WTC11 (cell line): ENCODE results near the gene CNTFR. TPM values are rescaled to one million over a fixed set of nuclear protein-coding genes. Genes with fewer than 3 reads are reported as not detected.

ENCODE experiments used
- ATAC-seq: fragments of 200-7000 bp; cut with Tn5 transposase; 2 replicates; pipeline ENCODE4 v1.10.0; 2021; ENCODE audit warnings: mild to moderate bottlenecking, moderate library complexity
- CTCF ChIA-PET: fragments of 300-600 bp; sonication (Branson Sonifier 250); formaldehyde crosslinking; loops from one replicate; lab custom pipeline; 2021; ENCODE audit warnings: antibody characterized with exemption; lab: Charles Lee
- POLR2A ChIA-PET: fragments of 350-600 bp; sonication (Branson Sonifier 250); formaldehyde crosslinking; loops from one replicate; lab custom pipeline; 2021; ENCODE audit warnings: antibody characterized with exemption; lab: Charles Lee
- DNase-seq: peaks from one replicate; pipeline ENCODE4 v3.0.0; 2021; ENCODE audit warnings: low spot score
- H3K27ac Mint-ChIP-seq: 2 replicates; pipeline ENCODE4 v1.8.0; 2021; ENCODE audit warnings: mixed read lengths
- H3K27me3 Mint-ChIP-seq: 2 replicates; pipeline ENCODE4 v1.8.0; 2021; ENCODE audit warnings: low read depth, mild to moderate bottlenecking, moderate library complexity, mixed read lengths
- H3K36me3 Mint-ChIP-seq: 2 replicates; pipeline ENCODE4 v1.8.0; 2021; ENCODE audit warnings: mixed read lengths
- H3K4me1 Mint-ChIP-seq: 2 replicates; pipeline ENCODE4 v1.8.0; 2022; ENCODE audit warnings: mixed read lengths
- H3K4me3 Mint-ChIP-seq: 2 replicates; pipeline ENCODE4 v1.8.0; 2021; ENCODE audit warnings: mild to moderate bottlenecking, moderate library complexity, mixed read lengths
- H3K9me3 Mint-ChIP-seq: 2 replicates; pipeline ENCODE4 v1.8.0; 2021; ENCODE audit warnings: mixed read lengths
- AFF4 ChIP-seq: sonication (generic); formaldehyde crosslinking; IDR thresholded peaks from 2 replicates; pipeline ENCODE4 v1.8.1; 2023; ENCODE audit warnings: mild to moderate bottlenecking, missing genetic modification reagents, borderline replicate concordance
- ARID4B ChIP-seq: sonication (generic); formaldehyde crosslinking; IDR thresholded peaks from 2 replicates; pipeline ENCODE4 v1.8.0; 2023; ENCODE audit warnings: missing genetic modification reagents, mild to moderate bottlenecking, borderline replicate concordance
- ATF3 ChIP-seq: sonication (generic); formaldehyde crosslinking; conservative IDR thresholded peaks from 2 replicates; pipeline ENCODE4 v1.8.1; 2022; ENCODE audit warnings: mild to moderate bottlenecking, missing genetic modification reagents
- ELF4 ChIP-seq: sonication (generic); formaldehyde crosslinking; IDR thresholded peaks from 2 replicates; pipeline ENCODE4 v1.8.1; 2022; ENCODE audit warnings: low read depth, mild to moderate bottlenecking, moderate library complexity, missing genetic modification reagents
- ESRRA ChIP-seq: sonication (generic); formaldehyde crosslinking; IDR thresholded peaks from 2 replicates; pipeline ENCODE4 v1.8.1; 2022; ENCODE audit warnings: mild to moderate bottlenecking, missing genetic modification reagents, borderline replicate concordance
- IRF2 ChIP-seq: sonication (generic); formaldehyde crosslinking; IDR thresholded peaks from 2 replicates; pipeline ENCODE4 v1.8.0; 2022; ENCODE audit warnings: low read depth, missing genetic modification reagents, borderline replicate concordance
- MLX ChIP-seq: sonication (generic); formaldehyde crosslinking; IDR thresholded peaks from 2 replicates; pipeline ENCODE4 v1.8.1; 2023; ENCODE audit warnings: mild to moderate bottlenecking, missing genetic modification reagents, moderate library complexity
- MYBL2 ChIP-seq: sonication (generic); formaldehyde crosslinking; IDR thresholded peaks from 2 replicates; pipeline ENCODE4 v1.8.1; 2023; ENCODE audit warnings: mild to moderate bottlenecking, moderate library complexity, missing genetic modification reagents
- NFATC4 ChIP-seq: fragments of 250-450 bp; sonication (Bioruptor Pico); IDR thresholded peaks from 2 replicates; pipeline ENCODE4 v1.9.0; 2021; ENCODE audit warnings: mild to moderate bottlenecking
- RORB ChIP-seq: fragments of 250-450 bp; sonication (Bioruptor Pico); IDR thresholded peaks from 2 replicates; pipeline ENCODE4 v1.9.0; 2021; ENCODE audit warnings: mild to moderate bottlenecking
- SMAD3 ChIP-seq: sonication (generic); formaldehyde crosslinking; IDR thresholded peaks from 2 replicates; pipeline ENCODE4 v1.8.0; 2022; ENCODE audit warnings: missing genetic modification reagents, mild to moderate bottlenecking, borderline replicate concordance
- ZNF281 ChIP-seq: sonication (generic); formaldehyde crosslinking; IDR thresholded peaks from 2 replicates; pipeline ENCODE4 v1.8.0; 2023; ENCODE audit warnings: mild to moderate bottlenecking, missing genetic modification reagents
- ZNF532 ChIP-seq: fragments of 250-450 bp; sonication (Bioruptor Pico); IDR thresholded peaks from 2 replicates; pipeline ENCODE4 v1.9.0; 2021; ENCODE audit warnings: mild to moderate bottlenecking, borderline replicate concordance
- ZNF671 ChIP-seq: fragments of 250-450 bp; sonication (Bioruptor Pico); IDR thresholded peaks from 2 replicates; pipeline ENCODE4 v1.8.0; 2021; ENCODE audit warnings: mild to moderate bottlenecking
- ZSCAN18 ChIP-seq: fragments of 250-450 bp; sonication (Bioruptor Pico); IDR thresholded peaks from 2 replicates; pipeline ENCODE4 v2.1.2; 2022; ENCODE audit warnings: mild to moderate bottlenecking, moderate library complexity
- total RNA-seq: library from RNA; stranded (reverse); gene quantifications from 3 replicates; pipeline ENCODE4 v1.2.3, GENCODE V29; 2021

The CNTFR gene
- total RNA-seq, 1 experiment from 2014 or later = 18.0 TPM

- TF ChIP-seq ZSCAN18 (no peak), ZNF671 (CRISPR knock-in tag) (no peak), ARID4B (CRISPR knock-in tag) (no peak), MLX (no peak)
Observed at GRCh38 chr9:34624475-34625185, 35.1 kb upstream of the CNTFR start (continued).

- ATAC-seq (no peak), DNase-seq (peak; percentile 28)
- POLR2A ChIA-PET = no interaction called here
- H3K36me3 Mint-ChIP-seq = no peaks in the 10 kb centered on the region
- H3K27ac Mint-ChIP-seq = no peak overlapping the region
- peaks cover 16% of the 10 kb centered on the region for H3K4me1 Mint-ChIP-seq
- peak overlapping the region; percentile 29; the same call in 1 of the 2 replicates for H3K4me3 Mint-ChIP-seq
- peaks cover 4% of the 10 kb centered on the region for H3K9me3 Mint-ChIP-seq
- CTCF ChIA-PET = interaction anchor here (0.9 to 3.0 kb wide), 6 partner anchors 10 to 61 kb away, joined by 3 to 12 read pairs (median 7); partner anchors contain the start of genes GALT and RPP25L
- peaks cover 83% of the 10 kb centered on the region for H3K27me3 Mint-ChIP-seq
- TF ChIP-seq MYBL2 (CRISPR knock-in tag) = no peak
- no peak for TF ChIP-seq AFF4 (CRISPR knock-in tag)
- TF ChIP-seq ATF3 (CRISPR knock-in tag) = no peak
- TF ChIP-seq IRF2 = no peak
- TF ChIP-seq SMAD3 = no peak
- TF ChIP-seq NFATC4 (CRISPR knock-in tag) = no peak
- TF ChIP-seq ESRRA (CRISPR knock-in tag) = no peak
- no peak for TF ChIP-seq ELF4
- no peak for TF ChIP-seq ZNF281 (CRISPR knock-in tag)
- TF ChIP-seq ZNF532 (CRISPR knock-in tag) = no peak
- TF ChIP-seq RORB = no peak
Observed at GRCh38 chr9:34623374-34624235, 34.1 kb upstream of the CNTFR start.
